Thyroid gland (tissue), 4 donors: ENCODE results near the gene RYR2.

Source experiments
- CTCF ChIP-seq, 6 experiments: fragments of 200-600 bp in 3 of 6; fragments of 450-650 bp in 3 of 6; sonication (generic) in 3 of 6; IDR thresholded peaks; one replicate each; pipeline ENCODE4 v1.5.1; 2016 to 2019; ENCODE audit warnings: antibody characterized with exemption in 6 of 6, mild to moderate bottlenecking in 2 of 6, inconsistent platforms in 1 of 6, moderate library complexity in 1 of 6
- POLR2A ChIP-seq, 2 donors: fragments of 450-650 bp; IDR thresholded peaks; one replicate each; pipeline ENCODE4 v1.6.1; 2017; ENCODE audit warnings: antibody characterized with exemption in 2 of 2, mild to moderate bottlenecking in 2 of 2, moderate library complexity in 1 of 2

GRCh38 chr1:237320890-237321289, 278.9 kb downstream of the RYR2 start:
- no peak for TF ChIP-seq CTCF (IDR thresholded peaks at IDR 0.05)
- no peak for TF ChIP-seq POLR2A (IDR thresholded peaks at IDR 0.05)
